ENCODE measurements around the gene CCL1. TPM values are rescaled to one million over a fixed set of nuclear protein-coding genes. Genes with fewer than 3 reads are reported as not detected.

Gene CCL1
- total RNA-seq, 2 experiments from 2014 or later, result not detected

GRCh38 chr17:34375426-34375997 is 12.5 kb upstream of the CCL1 start:
- POLR2A ChIA-PET, result no interaction called here
- no peak overlapping the region for H3K27ac Mint-ChIP-seq

GRCh38 chr17:34374457-34374856 is 11.4 kb upstream of the CCL1 start:
- POLR2A ChIA-PET, result no interaction called here
- Mint-ChIP-seq H3K27me3 (peaks cover 5% of the 10 kb centered on the region), H3K27ac (no peak overlapping the region), H3K9me3 (no peaks in the 10 kb centered on the region), H3K4me3 (no peak overlapping the region), H3K4me1 (peaks cover 31% of the 10 kb centered on the region), H3K36me3 (no peaks in the 10 kb centered on the region)
- ATAC-seq (ENCODE audit: low read depth) (no peak), DNase-seq (no peak)

More at GRCh38 chr17:34375426-34375997, 12.5 kb upstream of the CCL1 start:
- peaks cover 6% of the 10 kb centered on the region for H3K27me3 Mint-ChIP-seq
- H3K9me3 Mint-ChIP-seq, result no peaks in the 10 kb centered on the region
- H3K4me3 Mint-ChIP-seq, result no peak overlapping the region
- no peaks in the 10 kb centered on the region for H3K36me3 Mint-ChIP-seq
- peaks cover 31% of the 10 kb centered on the region for H3K4me1 Mint-ChIP-seq
- no peak for DNase-seq
- ATAC-seq (ENCODE audit: low read depth), result no peak

GRCh38 chr17:34371405-34372100 is 8.5 kb upstream of the CCL1 start:
- Mint-ChIP-seq H3K4me3 (no peak overlapping the region), H3K9me3 (no peaks in the 10 kb centered on the region), H3K4me1 (peaks cover 14% of the 10 kb centered on the region), H3K36me3 (no peaks in the 10 kb centered on the region), H3K27me3 (peaks cover 4% of the 10 kb centered on the region), H3K27ac (no peak overlapping the region)
- no peak for ATAC-seq (ENCODE audit: low read depth)
- DNase-seq, result no peak
- POLR2A ChIA-PET, result no interaction called here

GRCh38 chr17:34370997-34371395 is 8.0 kb upstream of the CCL1 start:
- ATAC-seq (ENCODE audit: low read depth) (no peak), DNase-seq (no peak)
- H3K9me3 Mint-ChIP-seq, result no peaks in the 10 kb centered on the region
- H3K4me1 Mint-ChIP-seq, result peaks cover 17% of the 10 kb centered on the region
- H3K27me3 Mint-ChIP-seq, result peaks cover 8% of the 10 kb centered on the region
- POLR2A ChIA-PET, result no interaction called here
- no peaks in the 10 kb centered on the region for H3K36me3 Mint-ChIP-seq
- H3K4me3 Mint-ChIP-seq, result no peak overlapping the region
- H3K27ac Mint-ChIP-seq, result no peak overlapping the region

GRCh38 chr17:34370376-34370996 is 7.5 kb upstream of the CCL1 start:
- ATAC-seq (ENCODE audit: low read depth) (no peak), DNase-seq (no peak)
- Mint-ChIP-seq H3K36me3 (no peaks in the 10 kb centered on the region), H3K27ac (no peak overlapping the region), H3K4me3 (no peak overlapping the region), H3K9me3 (no peaks in the 10 kb centered on the region), H3K27me3 (peaks cover 8% of the 10 kb centered on the region), H3K4me1 (peaks cover 21% of the 10 kb centered on the region)
- POLR2A ChIA-PET, result no interaction called here

- H3K9me3 Mint-ChIP-seq, result no peaks in the 10 kb centered on the region
Measured at GRCh38 chr17:34369571-34369970, 6.5 kb upstream of the CCL1 start.

GRCh38 chr17:34368946-34369500 is 6.0 kb upstream of the CCL1 start:
- no peaks in the 10 kb centered on the region for H3K36me3 Mint-ChIP-seq
- ATAC-seq (ENCODE audit: low read depth) (no peak), DNase-seq (no peak)
- H3K4me1 Mint-ChIP-seq, result peaks cover 31% of the 10 kb centered on the region
- peaks cover 12% of the 10 kb centered on the region for H3K27me3 Mint-ChIP-seq
- H3K4me3 Mint-ChIP-seq, result no peak overlapping the region
- no peak overlapping the region for H3K27ac Mint-ChIP-seq
- H3K9me3 Mint-ChIP-seq, result no peaks in the 10 kb centered on the region
- POLR2A ChIA-PET, result interaction anchor here (1.1 kb wide), 1 partner anchor 13 kb away, joined by 3 read pairs; no protein-coding TSS in a partner anchor

More at GRCh38 chr17:34369571-34369970, 6.5 kb upstream of the CCL1 start:
- DNase-seq (no peak), ATAC-seq (ENCODE audit: low read depth) (no peak)
- Mint-ChIP-seq H3K4me1 (peaks cover 29% of the 10 kb centered on the region), H3K36me3 (no peaks in the 10 kb centered on the region), H3K27me3 (peaks cover 8% of the 10 kb centered on the region), H3K4me3 (no peak overlapping the region), H3K27ac (no peak overlapping the region)
- POLR2A ChIA-PET, result no interaction called here

- DNase-seq (no peak), ATAC-seq (ENCODE audit: low read depth) (no peak)
- H3K27ac Mint-ChIP-seq, result no peak overlapping the region
- no peaks in the 10 kb centered on the region for H3K9me3 Mint-ChIP-seq
- POLR2A ChIA-PET, result interaction anchor here (1.1 kb wide), 1 partner anchor 14 kb away, joined by 3 read pairs; no protein-coding TSS in a partner anchor
- peaks cover 14% of the 10 kb centered on the region for H3K27me3 Mint-ChIP-seq
- peaks cover 31% of the 10 kb centered on the region for H3K4me1 Mint-ChIP-seq
- H3K36me3 Mint-ChIP-seq, result no peaks in the 10 kb centered on the region
- no peak overlapping the region for H3K4me3 Mint-ChIP-seq
Measured at GRCh38 chr17:34368196-34368945, 5.3 kb upstream of the CCL1 start.

- POLR2A ChIA-PET, result interaction anchor here (1.1 kb wide), 1 partner anchor 14 kb away, joined by 3 read pairs; no protein-coding TSS in a partner anchor
- no peak overlapping the region for H3K27ac Mint-ChIP-seq
- no peaks in the 10 kb centered on the region for H3K36me3 Mint-ChIP-seq
- ATAC-seq (ENCODE audit: low read depth) (no peak), DNase-seq (no peak)
- no peak overlapping the region for H3K4me3 Mint-ChIP-seq
- peaks cover 34% of the 10 kb centered on the region for H3K4me1 Mint-ChIP-seq
- no peaks in the 10 kb centered on the region for H3K9me3 Mint-ChIP-seq
- H3K27me3 Mint-ChIP-seq, result peaks cover 14% of the 10 kb centered on the region
Measured at GRCh38 chr17:34367486-34368195, 4.6 kb upstream of the CCL1 start.

GRCh38 chr17:34366529-34367107 is 3.6 kb upstream of the CCL1 start:
- Mint-ChIP-seq H3K27me3 (peaks cover 19% of the 10 kb centered on the region), H3K9me3 (no peaks in the 10 kb centered on the region), H3K36me3 (no peaks in the 10 kb centered on the region), H3K4me3 (no peak overlapping the region), H3K27ac (no peak overlapping the region), H3K4me1 (peaks cover 34% of the 10 kb centered on the region)
- POLR2A ChIA-PET, result no interaction called here
- ATAC-seq (ENCODE audit: low read depth) (no peak), DNase-seq (no peak)

GRCh38 chr17:34366010-34366409 is 3.0 kb upstream of the CCL1 start:
- Mint-ChIP-seq H3K27ac (peak overlapping the region; percentile 40), H3K36me3 (no peaks in the 10 kb centered on the region), H3K9me3 (no peaks in the 10 kb centered on the region), H3K4me3 (no peak overlapping the region), H3K4me1 (peaks cover 32% of the 10 kb centered on the region), H3K27me3 (peaks cover 19% of the 10 kb centered on the region)
- POLR2A ChIA-PET, result no interaction called here
- no peak for ATAC-seq (ENCODE audit: low read depth)
- no peak for DNase-seq

GRCh38 chr17:34365340-34365739 is 2.3 kb upstream of the CCL1 start:
- Mint-ChIP-seq H3K27ac (no peak overlapping the region), H3K27me3 (peaks cover 19% of the 10 kb centered on the region), H3K36me3 (no peaks in the 10 kb centered on the region), H3K9me3 (no peaks in the 10 kb centered on the region), H3K4me3 (peak overlapping the region; percentile 9), H3K4me1 (peaks cover 35% of the 10 kb centered on the region)
- DNase-seq (no peak), ATAC-seq (ENCODE audit: low read depth) (peak; percentile 37)
- POLR2A ChIA-PET, result no interaction called here

All from activated naive CD8-positive, alpha-beta T cell treated with anti-CD3 and anti-CD28 coated beads, Interleukin-2, amount 10 ng/mL, durations not matched to agents 7 days and 5 days (primary cell).